ENCODE measurements around the gene DRD4. TPM values are rescaled to one million over a fixed set of nuclear protein-coding genes. Genes with fewer than 3 reads are reported as not detected.

DRD4 gene
- total RNA-seq, 1 donor from 2014 or later: 0.22 TPM

DNA sequence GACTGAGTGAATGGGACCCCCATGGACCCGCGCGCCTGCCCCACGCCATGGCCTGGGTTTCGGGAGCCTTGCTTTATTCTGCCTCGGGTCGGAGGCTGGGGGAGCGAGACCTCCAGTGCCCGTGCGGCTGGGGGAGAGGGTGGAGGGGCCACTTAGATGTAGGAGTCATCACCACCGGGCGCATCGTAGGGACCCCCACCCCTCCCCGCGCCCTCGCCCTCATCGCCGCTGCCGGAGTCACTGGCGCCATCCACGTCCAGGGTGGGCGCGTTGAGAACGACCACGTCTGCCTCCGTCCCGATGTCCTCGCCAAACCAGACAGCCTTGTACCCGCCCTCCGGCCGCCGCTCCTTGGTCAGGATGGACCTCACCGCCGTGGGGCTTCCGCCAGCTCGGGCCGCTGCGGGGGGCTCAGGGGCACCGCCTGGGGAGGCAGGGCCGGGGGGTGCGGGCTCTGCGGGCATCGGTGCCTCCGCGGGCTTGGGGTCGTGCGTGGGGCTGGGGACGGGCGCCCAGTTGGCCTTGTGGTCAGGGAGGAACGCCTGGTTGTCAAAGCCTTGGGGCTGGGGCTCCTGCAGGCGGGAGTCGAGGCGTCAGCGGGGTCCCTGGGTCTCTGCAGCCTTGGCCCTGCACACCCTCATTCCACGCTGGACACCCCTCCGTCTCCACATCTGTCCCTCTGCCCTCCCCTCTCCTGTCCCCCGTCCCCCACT lies 19.7 kb upstream of the DRD4 start:
- no peaks in the 10 kb centered on the region for H3K9me3 ChIP-seq (replicated peaks)
- no peak for DNase-seq
- H3K36me3 ChIP-seq: peaks cover 16% of the 10 kb centered on the region
- no peaks in the 10 kb centered on the region for H3K27me3 ChIP-seq (ENCODE audit: low read depth)
- TF ChIP-seq, protein P1, sequence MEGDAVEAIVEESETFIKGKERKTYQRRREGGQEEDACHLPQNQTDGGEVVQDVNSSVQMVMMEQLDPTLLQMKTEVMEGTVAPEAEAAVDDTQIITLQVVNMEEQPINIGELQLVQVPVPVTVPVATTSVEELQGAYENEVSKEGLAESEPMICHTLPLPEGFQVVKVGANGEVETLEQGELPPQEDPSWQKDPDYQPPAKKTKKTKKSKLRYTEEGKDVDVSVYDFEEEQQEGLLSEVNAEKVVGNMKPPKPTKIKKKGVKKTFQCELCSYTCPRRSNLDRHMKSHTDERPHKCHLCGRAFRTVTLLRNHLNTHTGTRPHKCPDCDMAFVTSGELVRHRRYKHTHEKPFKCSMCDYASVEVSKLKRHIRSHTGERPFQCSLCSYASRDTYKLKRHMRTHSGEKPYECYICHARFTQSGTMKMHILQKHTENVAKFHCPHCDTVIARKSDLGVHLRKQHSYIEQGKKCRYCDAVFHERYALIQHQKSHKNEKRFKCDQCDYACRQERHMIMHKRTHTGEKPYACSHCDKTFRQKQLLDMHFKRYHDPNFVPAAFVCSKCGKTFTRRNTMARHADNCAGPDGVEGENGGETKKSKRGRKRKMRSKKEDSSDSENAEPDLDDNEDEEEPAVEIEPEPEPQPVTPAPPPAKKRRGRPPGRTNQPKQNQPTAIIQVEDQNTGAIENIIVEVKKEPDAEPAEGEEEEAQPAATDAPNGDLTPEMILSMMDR (IDR thresholded peaks at IDR 0.05; ENCODE audit: borderline replicate concordance): no peak
- peaks cover 46% of the 10 kb centered on the region for H3K4me1 ChIP-seq
- H3K4me3 ChIP-seq: no peak overlapping the region
- intact Hi-C loops (cut with micrococcal nuclease): no loop called here
- no peak overlapping the region for H3K27ac ChIP-seq (replicated peaks)

- no peak for DNase-seq
- no peak overlapping the region for H3K4me3 ChIP-seq
- H3K4me1 ChIP-seq: peaks cover 40% of the 10 kb centered on the region
- no peak overlapping the region for H3K27ac ChIP-seq (replicated peaks)
- intact Hi-C loops (cut with micrococcal nuclease): no loop called here
- no peaks in the 10 kb centered on the region for H3K9me3 ChIP-seq (replicated peaks)
- peaks cover 8% of the 10 kb centered on the region for H3K36me3 ChIP-seq
- no peaks in the 10 kb centered on the region for H3K27me3 ChIP-seq (ENCODE audit: low read depth)
- TF ChIP-seq, protein P1 (IDR thresholded peaks at IDR 0.05; ENCODE audit: borderline replicate concordance): no peak
Observed at GRCh38 chr11:617912-618682, 19.0 kb upstream of the DRD4 start.

DNA sequence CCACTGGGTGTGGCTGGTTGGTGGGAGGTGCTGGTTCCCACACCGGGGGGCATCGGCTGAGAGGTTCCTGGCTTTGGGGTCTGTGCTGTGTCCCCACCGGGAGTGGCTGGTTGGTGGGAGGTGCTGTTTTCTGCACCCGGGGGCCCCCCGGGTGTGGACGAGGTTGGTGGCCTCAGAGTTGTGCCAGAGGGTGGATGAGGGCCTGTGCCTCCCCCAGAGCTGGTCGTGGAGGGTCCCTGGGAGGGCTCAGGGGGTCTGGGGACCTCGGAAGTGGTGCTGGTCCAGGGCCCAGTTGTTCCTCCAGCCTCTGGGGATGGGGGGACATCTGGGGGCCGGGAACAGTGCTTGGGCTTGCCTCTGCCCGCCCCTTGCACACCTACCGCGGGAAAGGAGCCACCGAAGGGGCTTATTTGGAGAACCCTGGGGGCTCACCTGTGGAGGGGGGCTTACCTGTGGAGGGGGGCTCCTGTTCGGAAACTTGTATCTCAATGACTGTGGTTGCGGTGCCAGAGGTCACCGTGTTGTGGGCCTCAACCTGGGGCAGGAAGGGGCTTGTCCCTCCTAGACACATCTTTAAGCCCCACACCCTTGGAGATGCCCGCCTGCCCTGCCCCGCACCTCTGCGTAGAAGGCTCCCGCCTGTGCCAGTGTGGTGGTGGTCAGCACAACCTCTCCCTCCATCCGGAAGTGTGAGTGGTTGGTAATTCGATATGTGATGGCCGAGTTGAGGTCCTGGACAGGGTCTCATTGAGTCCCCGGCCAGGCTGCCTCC lies 18.0 kb upstream of the DRD4 start:
- DNase-seq: no peak
- Histone ChIP-seq H3K27ac (replicated peaks) (no peak overlapping the region), H3K4me3 (no peak overlapping the region), H3K36me3 (peaks cover 6% of the 10 kb centered on the region), H3K4me1 (peaks cover 31% of the 10 kb centered on the region), H3K27me3 (ENCODE audit: low read depth) (no peaks in the 10 kb centered on the region), H3K9me3 (replicated peaks) (no peaks in the 10 kb centered on the region)
- intact Hi-C loops (cut with micrococcal nuclease): no loop called here
- TF ChIP-seq, protein P1 (IDR thresholded peaks at IDR 0.05; ENCODE audit: borderline replicate concordance): no peak

DNA sequence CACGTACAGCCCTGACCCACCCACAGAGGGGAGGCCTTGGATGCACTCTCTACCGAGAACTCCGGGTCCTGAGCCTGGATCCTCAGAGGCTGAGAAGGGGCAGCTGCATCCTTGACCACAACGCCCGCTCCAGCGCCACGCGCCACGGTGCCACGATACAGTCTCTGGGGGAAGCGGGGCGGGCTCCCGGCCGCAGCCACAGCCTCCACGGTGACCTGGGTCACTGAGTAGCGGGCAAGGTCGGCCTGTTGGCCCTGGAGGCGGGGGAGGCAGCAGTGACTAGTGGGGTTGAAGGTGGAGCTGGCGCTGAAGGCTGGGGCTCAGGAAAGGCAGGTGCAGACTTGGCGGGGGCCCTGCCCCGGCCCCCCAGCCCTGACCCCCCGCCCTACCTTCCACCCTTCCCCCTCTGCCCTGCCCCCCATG lies 17.4 kb upstream of the DRD4 start:
- intact Hi-C loops (cut with micrococcal nuclease): no loop called here
- DNase-seq: no peak
- TF ChIP-seq, protein P1 (IDR thresholded peaks at IDR 0.05; ENCODE audit: borderline replicate concordance): no peak
- Histone ChIP-seq H3K36me3 (peaks cover 2% of the 10 kb centered on the region), H3K4me1 (peaks cover 25% of the 10 kb centered on the region), H3K9me3 (replicated peaks) (no peaks in the 10 kb centered on the region), H3K27ac (replicated peaks) (no peak overlapping the region), H3K4me3 (no peak overlapping the region), H3K27me3 (ENCODE audit: low read depth) (peaks cover 6% of the 10 kb centered on the region)

GRCh38 chr11:620201-620600 lies 16.9 kb upstream of the DRD4 start:
- DNase-seq: no peak
- TF ChIP-seq, protein P1 (IDR thresholded peaks at IDR 0.05; ENCODE audit: borderline replicate concordance): no peak
- intact Hi-C loops (cut with micrococcal nuclease): no loop called here
- H3K27ac ChIP-seq (replicated peaks): no peak overlapping the region
- H3K9me3 ChIP-seq (replicated peaks): no peaks in the 10 kb centered on the region
- no peaks in the 10 kb centered on the region for H3K36me3 ChIP-seq
- peaks cover 19% of the 10 kb centered on the region for H3K4me1 ChIP-seq
- H3K27me3 ChIP-seq (ENCODE audit: low read depth): peaks cover 12% of the 10 kb centered on the region
- no peak overlapping the region for H3K4me3 ChIP-seq
